HG03064 (cell line): ENCODE measurements around the gene PUM2.
A peak's percentile ranks its signal among the peaks of the same experiment; 100 is the strongest.
"Not testable (repeated sequence)": the region's sequence is repeated elsewhere in the genome, so short reads cannot be mapped to it uniquely, and the experiment has no call there.

ENCODE experiments used
- ATAC-seq: cut with Tn5 transposase; IDR thresholded peaks from one replicate; pipeline ENCODE4 v1.9.1; 2021; ENCODE audit warnings: low read depth; ENCODE audit not compliant: unreplicated experiment

PUM2 gene

DNA sequence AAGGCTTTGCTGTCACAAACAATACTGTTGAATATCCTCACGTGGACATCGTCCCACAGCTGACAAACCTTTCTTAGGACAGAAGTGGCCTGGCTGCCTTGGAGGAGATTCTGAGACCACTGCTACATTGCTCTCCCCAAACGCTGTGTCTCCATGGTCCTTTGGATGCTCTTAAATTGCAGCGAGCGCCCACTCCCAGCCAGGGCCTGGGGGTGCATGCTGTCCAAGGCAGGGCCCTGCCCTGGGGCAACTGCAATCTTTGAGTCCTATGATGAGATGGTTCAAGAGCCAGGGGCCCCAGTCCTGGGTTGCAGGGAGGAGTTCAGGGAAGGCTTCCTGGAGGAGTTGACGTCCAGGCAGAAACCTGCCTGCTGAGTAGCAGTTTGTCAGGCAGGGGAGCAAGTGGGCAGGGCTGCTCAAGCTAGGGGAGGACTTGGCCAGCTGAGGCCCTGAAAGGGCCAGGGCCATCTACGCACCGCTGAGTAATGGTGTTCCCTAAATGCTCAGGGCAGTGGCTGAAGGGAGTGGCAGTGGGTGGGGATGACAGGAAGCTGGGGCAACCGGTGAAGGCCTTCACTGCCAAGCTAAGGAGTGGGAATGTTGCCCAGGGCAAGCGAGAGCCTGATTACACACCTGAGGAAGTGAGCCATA, 114.9 kb downstream of the PUM2 start:
- no peak for ATAC-seq

DNA sequence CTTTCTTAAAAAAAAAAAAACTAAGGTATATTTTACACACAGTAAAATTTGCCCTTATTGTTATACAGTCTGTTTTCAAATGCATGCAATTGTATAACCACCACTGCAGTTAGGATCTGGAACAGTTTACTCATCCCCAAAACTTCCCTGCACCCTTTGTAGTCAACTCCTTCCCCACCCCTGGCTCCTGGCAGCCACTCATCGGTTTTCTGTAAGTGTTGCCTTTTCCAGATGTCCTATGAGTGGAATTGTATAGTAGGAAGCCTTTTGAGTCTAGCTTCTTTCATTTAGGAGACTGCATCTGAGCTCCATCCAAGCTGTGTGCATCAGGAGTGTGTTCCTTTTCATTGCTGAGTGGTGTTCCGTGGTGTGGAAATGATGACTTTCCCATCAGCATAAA, 116.0 kb downstream of the PUM2 start:
- ATAC-seq, result not testable (repeated sequence)

DNA sequence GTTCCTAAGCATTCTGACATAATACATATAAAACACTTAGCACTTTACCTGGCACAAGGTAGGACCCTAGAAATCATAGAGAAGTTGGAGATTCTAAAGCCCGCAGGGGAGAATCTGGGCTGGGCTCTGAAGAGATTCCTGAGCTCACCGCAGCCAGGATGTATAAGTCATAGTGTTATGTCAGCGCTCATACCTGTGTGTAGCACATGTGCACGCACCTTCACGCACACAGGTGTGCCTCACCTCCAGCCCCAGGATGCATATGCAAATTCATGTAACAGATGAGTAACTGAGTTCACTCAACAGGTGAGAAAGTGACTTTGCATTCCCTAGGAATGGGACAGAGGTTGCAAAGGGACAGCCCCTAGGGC, 117.8 kb downstream of the PUM2 start:
- ATAC-seq, result no peak

DNA sequence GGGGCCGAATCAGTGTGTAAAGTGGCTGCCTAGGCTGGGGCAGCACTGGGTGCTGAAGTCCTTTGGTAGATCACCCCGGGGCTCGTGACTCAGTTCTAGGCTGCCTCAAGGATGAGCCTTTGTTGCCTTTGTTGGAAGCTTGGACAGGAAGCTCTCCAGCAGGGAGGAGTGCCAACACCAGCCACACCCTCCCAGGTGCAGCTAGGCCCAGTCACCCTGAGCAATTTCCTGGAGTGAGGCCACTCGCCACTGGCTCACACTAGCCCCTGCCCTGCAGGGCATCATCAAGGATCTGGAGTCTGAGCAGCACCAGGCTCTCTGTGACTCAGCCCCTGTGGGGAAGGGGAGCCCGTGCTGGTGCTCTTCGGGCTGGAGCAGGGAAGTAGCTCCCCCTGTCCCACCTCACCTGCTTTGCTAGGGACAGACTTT, 119.0 kb downstream of the PUM2 start:
- ATAC-seq, result no peak

DNA sequence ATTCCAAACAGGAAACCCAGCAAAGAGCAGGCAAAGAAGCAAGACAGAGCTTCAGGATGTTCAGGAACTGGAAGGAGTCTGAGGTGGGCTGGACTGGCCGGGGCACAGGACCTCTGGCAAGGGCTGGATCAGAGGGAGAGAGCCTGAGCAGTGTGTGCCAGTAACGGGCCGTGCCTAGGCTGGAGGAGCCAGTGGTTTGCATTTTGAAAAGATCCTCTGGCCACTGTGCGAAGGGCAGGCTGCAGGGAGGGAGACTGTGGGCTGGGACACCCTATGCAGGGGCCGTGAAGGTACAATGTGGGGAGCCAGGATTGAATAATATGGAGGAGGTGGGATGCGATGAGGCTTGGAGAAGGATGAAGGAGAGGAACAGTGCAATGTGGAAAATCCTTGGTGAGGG, 119.5 kb downstream of the PUM2 start:
- no peak for ATAC-seq

DNA sequence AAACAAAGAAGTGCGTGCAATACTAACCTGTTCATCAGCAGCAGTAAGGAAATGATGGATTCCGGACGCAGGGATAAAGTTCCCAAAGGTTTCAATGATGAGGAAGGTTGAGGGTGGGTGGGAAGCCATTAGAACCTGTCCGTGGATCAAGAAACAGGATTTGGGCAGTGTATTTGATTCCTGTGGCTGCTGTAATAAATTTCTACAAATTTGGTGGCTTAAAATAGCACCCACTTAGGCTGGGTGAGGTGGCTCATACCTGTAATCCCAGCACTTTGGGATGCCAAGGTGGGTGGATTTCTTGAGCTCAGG, 120.6 kb downstream of the PUM2 start:
- no peak for ATAC-seq

DNA sequence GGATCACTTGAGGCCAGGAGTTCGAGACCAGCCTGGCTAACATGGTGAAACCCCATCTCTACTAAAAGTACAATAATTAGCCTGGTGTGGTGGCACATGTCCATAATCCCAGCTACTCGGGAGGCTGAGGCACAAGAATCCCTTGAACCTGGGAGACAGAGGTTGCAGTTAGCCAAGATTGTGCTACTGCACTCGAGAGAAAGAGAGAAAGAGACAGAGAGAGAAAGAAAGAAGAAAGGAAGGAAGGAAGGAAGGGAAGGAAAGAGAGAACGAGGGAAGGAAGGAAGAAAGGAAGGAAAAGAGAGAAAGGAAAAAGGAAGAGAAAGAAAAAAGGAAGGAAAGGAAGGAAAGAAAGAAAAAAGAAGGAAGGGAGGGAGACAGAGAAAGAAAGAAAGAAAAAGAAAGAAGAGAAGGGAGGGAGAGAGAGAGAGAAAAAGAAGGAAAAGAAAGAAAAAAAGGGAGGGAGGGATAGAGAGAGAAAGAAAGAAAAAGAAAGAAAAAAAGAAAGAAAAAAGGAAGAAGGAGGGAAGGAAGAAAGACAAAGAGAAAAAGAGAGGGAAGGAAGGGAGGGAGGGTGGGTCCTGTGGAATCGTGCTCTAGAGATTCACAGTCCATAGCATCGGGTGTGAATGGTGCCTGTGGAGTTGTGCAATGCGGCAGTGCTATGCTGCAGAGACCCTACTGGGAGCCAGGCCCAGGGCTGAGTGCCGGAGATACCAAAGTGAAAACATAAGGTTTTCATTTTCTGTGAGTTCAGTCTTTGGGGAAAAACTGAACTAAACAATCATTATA, 121.1 kb downstream of the PUM2 start:
- no peak for ATAC-seq

DNA sequence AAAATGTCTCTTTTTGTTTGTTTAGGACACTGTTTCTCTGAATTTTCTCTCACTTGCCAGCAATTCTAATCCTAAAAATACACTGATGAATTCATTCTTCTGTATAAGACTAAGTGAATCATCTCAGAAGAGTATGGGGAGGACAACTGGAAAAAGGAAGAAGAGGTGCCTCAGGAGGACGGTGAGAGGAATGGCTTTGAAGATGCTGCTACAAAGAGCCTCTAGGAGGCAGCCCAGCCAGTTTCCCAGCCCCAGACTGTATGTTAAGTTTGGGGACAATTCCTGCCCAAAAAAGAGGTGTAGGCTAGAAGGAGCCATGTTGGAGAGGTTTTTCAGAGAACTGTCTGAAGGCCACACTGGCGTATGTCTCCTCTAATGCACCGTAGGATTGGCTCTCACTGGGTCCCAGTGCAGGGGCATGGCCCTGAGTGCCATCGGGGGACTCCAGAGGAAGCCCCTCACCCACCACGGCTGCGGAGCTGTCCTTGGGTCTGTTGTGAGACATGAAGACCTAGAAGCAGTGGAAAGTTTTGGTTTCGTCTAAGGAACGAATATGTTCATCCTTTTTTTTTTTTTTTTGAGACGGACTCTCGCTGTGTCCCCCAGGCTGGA, 122.6 kb downstream of the PUM2 start:
- no peak for ATAC-seq

DNA sequence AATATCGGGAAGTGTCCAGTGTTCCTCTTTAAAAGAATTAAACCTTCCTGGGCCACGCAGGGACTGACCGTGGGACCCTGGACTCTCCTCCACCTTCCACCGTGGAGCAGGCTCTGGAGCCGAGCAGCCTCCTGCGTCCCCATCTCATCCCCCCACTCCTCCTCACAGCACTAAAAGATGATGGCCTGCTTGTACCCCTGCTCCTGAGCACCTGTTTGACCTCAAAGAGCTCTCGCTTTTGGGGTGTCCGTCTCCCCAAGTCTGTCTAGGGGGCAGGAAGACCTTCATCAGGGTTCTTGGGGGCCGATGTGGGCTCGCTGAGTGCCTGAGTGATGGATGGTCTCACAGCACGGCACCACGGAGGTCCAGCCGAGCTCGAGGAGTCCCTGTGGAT, 124.5 kb downstream of the PUM2 start:
- ATAC-seq, result no peak

DNA sequence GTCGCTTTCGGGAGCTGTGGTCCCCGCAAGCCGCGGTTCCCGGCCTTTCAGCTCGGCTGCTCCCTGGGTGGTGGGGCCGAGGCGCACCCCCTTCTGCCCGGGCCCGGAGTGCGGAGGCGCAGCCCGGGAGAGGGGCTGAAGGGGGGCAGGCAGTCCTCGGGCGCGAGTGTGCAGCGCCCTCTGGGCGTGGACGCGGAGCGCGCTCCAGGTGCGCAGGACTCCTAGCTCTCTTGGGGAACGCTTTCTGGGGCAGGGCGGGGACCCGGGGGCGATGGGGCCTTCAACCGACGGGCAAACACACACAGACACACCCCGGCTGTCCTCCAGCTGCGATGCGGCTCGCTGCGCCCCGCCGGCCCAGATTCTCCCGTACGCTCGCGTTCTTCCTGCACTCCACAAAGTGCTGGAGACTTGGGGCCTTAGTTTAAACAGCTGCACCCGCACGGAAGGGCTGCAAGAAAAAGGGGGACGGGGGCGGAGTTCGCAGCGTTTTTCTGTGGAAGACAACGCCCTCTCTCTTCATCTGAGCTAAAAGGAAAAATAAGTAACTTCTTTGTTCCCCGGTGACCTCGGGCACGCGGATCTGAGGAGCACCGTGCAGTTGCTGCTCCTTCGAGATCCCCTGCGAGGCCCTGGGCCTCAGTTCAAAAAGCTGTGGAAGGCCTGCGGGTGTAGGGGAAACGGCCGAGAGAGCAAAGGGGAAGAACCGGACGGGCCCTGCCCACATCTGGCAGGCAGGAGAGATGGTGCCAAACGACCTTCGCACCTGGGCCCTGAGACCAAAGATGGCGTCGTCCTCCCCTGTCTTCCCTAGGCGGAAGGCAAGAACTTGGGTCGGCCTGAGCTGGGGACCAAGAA, 125.1 kb downstream of the PUM2 start:
- ATAC-seq, result peak; percentile 58

DNA sequence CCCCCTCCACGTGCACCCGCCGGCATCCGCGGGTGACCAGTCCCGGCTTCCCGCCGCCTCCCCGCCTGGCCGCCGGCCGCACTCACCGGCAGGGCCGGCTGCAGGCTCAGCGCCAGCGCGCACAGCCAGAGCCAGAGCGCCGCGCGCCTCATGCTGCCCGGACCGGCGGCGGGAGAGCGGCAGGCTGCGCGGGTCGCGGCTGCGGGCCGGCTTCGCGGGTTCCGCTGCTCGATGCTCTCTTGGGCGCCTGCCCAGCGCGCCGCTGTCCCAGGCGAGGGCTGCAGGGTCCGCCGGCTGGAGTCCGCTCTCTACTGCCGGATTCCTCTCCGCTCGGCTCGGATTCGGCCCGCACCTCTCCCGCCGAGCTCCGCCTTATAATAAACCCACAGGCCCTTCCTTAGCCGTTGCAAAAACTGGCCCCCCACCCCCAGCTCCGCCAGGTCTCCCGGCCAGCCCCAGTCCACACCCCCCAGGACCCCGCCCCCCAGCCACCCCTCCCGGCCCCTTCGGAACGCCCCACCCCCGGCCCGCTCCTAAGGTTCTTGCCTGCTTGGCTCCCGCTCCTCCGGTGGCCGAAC, 125.8 kb downstream of the PUM2 start, which contains the start of gene SDC1:
Gene SDC1, minus strand, starts transcription at position 415 of the 578 bp plus-strand sequence. Its CDS starts 263 bp downstream, at position 152.
- ATAC-seq, result no peak

DNA sequence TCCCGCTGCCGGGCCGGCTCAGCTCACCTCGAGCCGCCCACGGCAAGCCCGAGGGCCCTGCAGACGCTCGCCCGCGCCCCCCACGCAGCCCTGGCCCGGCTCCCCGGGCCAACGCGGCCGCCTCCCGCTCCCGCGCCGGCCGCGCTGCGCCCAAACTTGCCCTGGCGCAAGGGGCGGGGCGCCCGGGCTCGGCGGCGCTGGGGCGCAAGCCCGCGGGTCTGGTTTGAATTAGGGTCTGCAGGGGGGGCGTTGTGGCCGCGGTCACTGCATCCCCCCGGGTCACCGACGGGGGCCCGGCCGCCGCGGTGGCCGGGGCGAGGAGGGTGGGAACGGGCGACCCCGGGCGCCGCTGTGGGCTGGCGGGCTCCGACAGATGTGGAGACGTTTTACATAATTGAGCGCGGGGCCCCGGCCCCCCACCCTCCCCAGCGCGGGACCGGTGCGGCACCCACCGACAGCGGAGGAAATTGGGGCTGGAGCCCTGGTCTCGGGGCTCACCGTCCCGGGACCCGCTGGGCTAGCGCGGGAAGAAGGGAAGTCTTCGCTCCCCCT, 126.4 kb downstream of the PUM2 start:
- ATAC-seq, result no peak

DNA sequence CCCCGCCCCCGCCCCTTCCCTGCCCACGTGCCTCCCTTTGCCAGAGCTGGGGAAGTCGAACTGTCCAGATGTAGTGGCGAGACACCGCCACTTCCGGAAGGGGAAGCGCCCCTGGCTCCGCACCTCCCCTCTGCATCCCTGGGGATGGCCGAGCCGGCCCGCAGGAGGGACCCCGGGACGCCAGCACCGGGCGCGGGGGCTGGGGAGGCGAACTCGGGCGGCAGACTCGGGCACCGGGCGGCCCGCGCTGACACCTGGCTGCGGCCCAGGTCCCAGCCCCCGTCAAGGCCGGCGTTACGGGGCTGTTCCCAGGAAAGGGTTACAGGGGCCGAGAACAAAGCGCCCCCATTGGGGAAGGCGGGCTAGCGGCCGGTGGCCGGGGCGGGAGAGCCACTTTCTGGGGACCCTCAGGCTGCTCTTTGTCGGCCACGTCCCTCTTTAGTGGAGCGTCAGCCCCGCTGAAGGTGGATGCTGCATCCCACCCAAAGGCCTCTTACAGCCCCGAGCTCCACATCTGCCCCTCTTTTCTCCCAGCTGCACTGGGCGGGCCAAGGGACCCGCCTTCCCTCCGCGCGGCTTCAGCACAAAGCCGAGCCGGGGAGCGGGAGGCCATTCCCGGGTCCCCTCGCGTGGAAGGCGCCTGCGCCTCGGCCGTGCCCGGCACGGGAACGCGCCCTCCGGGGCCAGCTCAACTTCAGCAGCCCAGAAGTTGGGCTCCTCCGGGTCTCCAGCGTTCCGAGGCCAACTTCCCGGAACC, 127.1 kb downstream of the PUM2 start:
- no peak for ATAC-seq

DNA sequence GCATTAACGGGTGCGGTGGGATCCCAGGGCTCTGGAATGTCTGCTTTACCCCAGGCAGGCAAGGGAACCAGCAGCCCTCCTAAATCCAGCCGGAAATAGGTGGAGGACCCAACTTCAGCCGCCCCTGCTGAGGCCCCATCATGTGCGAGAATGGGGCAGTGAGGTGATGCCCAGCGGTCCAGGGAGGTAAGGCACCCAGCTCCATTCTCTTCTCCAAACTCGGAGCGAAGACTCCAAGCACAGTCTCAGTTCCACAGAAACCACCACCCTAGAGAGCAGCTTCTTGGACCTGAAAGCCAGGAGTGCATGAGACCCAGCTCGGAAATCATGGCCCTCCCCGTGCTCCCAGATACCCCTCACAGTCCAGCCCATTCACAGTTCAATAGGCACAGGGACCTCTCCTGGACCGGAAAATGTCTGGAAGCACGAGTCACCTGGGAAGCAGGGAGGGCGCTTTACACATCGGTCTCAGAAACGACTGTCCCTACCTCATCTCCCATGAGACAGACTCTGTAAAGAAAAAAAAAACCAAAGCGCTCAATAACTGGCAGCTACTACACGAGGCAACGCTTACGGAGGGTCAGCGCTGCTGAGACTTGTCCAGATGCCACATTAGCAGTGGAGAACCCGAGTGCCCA, 127.8 kb downstream of the PUM2 start:
- no peak for ATAC-seq

DNA sequence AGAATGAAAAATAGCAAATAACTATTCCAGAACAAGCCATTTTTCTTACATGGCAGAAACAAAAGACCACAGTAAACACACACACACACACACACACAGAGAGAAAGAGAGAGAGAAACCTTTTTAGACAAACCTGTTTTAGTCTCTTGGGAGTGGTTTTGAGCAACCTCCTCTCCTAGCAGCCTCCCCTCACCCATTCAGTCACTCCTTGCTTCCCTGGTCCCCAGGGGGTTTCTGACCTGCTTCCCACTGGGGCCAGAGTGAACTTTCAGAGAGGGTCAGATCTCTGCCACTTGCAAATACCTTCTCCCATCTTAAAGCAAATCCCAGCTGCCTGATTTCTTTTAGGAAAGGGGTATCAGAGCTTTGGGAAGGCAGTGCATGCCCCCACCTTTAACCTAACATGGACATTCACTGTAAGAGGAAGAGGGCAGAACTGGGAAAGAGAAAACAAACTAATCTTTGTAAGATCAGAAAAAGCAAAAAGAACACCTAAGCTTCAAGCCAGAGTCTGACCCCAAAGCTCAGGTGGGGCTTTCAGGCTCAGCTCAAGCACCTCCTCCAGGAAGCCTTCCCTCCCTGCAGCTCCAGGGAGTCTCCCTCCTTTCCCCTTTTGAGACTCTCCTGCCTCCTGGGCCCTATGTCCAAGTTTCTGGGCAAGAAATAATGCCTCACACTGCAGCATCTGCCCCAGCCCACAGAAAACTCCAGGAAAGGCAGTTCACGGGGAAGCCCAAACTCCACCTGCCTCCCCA, 128.5 kb downstream of the PUM2 start:
- ATAC-seq, result no peak

DNA sequence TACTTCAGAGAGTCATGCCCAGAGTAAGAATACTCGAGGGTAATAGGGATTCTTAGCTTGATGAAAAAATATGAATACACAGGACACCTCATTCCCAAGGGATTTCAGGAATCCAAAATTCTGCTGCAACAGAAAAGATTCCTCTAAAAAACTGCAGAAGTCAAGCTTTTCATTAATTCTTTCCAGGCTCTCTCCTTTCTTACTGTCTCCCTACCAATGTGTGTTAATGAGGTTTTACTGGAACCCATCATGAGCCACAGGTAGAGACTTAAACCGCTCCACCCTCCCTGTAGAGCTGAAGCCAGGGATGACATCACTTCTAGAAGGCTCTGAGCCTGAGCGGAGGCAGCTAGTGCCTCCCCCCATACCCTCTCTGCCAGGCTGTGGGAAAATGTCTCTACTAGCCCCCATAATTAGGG, 129.1 kb downstream of the PUM2 start:
- no peak for ATAC-seq

DNA sequence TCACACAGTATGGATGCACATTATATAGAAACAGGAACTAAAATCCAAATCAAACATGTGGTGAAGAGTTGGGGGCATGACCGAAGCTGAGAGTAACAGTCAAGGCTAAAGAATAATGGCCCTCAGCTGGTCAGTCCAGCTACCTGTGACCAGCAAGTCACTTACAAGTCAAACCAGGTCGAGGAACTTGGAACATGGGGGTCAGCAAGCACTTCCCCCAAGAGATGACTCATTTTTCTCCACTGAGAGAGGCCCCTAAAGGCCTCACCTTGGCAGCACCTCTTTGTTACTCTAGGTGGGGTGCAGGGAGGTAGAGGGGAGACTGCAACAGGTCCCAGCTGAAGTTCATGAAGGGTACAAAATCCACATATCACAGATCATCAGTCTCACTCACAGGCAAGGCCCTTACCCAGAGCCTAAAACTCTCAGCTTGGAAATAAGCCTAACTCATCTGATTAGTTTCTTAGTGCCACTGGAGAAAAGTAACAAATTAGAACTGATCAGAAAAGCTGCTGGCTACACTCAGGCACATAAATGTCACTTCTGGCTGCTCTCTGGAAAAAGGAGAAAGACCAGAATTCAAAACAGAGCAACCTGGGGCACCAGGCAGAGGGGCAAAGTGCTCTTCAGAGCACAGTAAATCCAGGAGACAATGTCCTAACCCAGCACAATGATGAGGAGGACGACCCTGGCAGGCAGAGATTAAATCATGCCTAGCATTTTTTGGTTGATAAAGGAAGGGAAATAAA, 129.7 kb downstream of the PUM2 start:
- ATAC-seq, result no peak
